ENCODE measurements around the gene FCHSD2. TPM values are rescaled to one million over a fixed set of nuclear protein-coding genes. Genes with fewer than 3 reads are reported as not detected.
"Not testable (repeated sequence)": the region's sequence is repeated elsewhere in the genome, so short reads cannot be mapped to it uniquely, and the experiment has no call there.

FCHSD2 gene
- total RNA-seq, 2 donors from 2014 or later, result 14.0 to 17.6 TPM

GRCh38 chr11:73137262-73137943 lies 4.7 kb downstream of the FCHSD2 start:
- peak; percentile 50 for TF ChIP-seq CTCF (conservative IDR thresholded peaks at IDR 0.05)
- Mint-ChIP-seq H3K36me3 (ENCODE audit: low read depth) (peaks cover 11% of the 10 kb centered on the region), H3K27me3 (ENCODE audit: insufficient read depth) (peaks cover 8% of the 10 kb centered on the region), H3K9me3 (no peaks in the 10 kb centered on the region), H3K4me1 (peaks cover 15% of the 10 kb centered on the region), H3K27ac (no peak overlapping the region), H3K4me3 (no peak overlapping the region)
- H3K4me1 ChIP-seq (ENCODE audit: control insufficient read depth, insufficient read depth, low read length), result no peaks in the 10 kb centered on the region
- no peak overlapping the region for H3K9ac ChIP-seq (ENCODE audit: extremely low read depth, low read length, poor library complexity, severe bottlenecking)
- H3K27me3 ChIP-seq (ENCODE audit: control insufficient read depth, insufficient read depth, low read length, poor library complexity, severe bottlenecking), result peaks cover 9% of the 10 kb centered on the region
- 95 to 100% methylated on average over 4 to 5 of the region's 5 CpGs for WGBS, 2 experiments (ENCODE audit: insufficient coverage in 1 of 2, insufficient read length in 1 of 2)
- no peak for DNase-seq
- no peak overlapping the region for H3K4me3 ChIP-seq (ENCODE audit: low read length)
- H3K27ac ChIP-seq (ENCODE audit: low read depth, low read length), result no peak overlapping the region
- peaks cover 8% of the 10 kb centered on the region for H3K36me3 ChIP-seq (ENCODE audit: control insufficient read depth, insufficient read depth, low read length)
- no peaks in the 10 kb centered on the region for H3K9me3 ChIP-seq (ENCODE audit: control insufficient read depth, low read length)

GRCh38 chr11:73136722-73137121 lies 5.4 kb downstream of the FCHSD2 start:
- not testable (repeated sequence) for H3K9me3 ChIP-seq (ENCODE audit: control insufficient read depth, low read length); H3K4me1 ChIP-seq (ENCODE audit: control insufficient read depth, insufficient read depth, low read length); H3K4me3 Mint-ChIP-seq; DNase-seq; H3K27me3 ChIP-seq (ENCODE audit: control insufficient read depth, insufficient read depth, low read length, poor library complexity, severe bottlenecking); H3K36me3 ChIP-seq (ENCODE audit: control insufficient read depth, insufficient read depth, low read length); H3K27ac ChIP-seq (ENCODE audit: low read depth, low read length); H3K27me3 Mint-ChIP-seq (ENCODE audit: insufficient read depth); H3K9me3 Mint-ChIP-seq; H3K27ac Mint-ChIP-seq; H3K4me3 ChIP-seq (ENCODE audit: low read length); H3K9ac ChIP-seq (ENCODE audit: extremely low read depth, low read length, poor library complexity, severe bottlenecking)
- Mint-ChIP-seq H3K4me1 (peaks cover 15% of the 10 kb centered on the region), H3K36me3 (ENCODE audit: low read depth) (peaks cover 11% of the 10 kb centered on the region)
- WGBS, 2 experiments (ENCODE audit: insufficient coverage in 1 of 2, insufficient read length in 1 of 2), result 89 to 90% methylated on average over 6 to 8 of the region's 8 CpGs

GRCh38 chr11:73135346-73136284 lies 6.5 kb downstream of the FCHSD2 start:
- H3K27ac ChIP-seq (ENCODE audit: low read depth, low read length), result no peak overlapping the region
- Mint-ChIP-seq H3K4me1 (peaks cover 12% of the 10 kb centered on the region), H3K27me3 (ENCODE audit: insufficient read depth) (peaks cover 5% of the 10 kb centered on the region), H3K4me3 (no peak overlapping the region), H3K9me3 (no peaks in the 10 kb centered on the region), H3K27ac (no peak overlapping the region), H3K36me3 (ENCODE audit: low read depth) (peaks cover 11% of the 10 kb centered on the region)
- TF ChIP-seq CTCF (conservative IDR thresholded peaks at IDR 0.05), result no peak
- H3K27me3 ChIP-seq (ENCODE audit: control insufficient read depth, insufficient read depth, low read length, poor library complexity, severe bottlenecking), result peaks cover 4% of the 10 kb centered on the region
- H3K4me1 ChIP-seq (ENCODE audit: control insufficient read depth, insufficient read depth, low read length), result no peaks in the 10 kb centered on the region
- H3K9me3 ChIP-seq (ENCODE audit: control insufficient read depth, low read length), result no peaks in the 10 kb centered on the region
- DNase-seq, result no peak
- 87% methylated on average over 4 to 5 of the region's 6 CpGs for WGBS, 2 experiments (ENCODE audit: insufficient coverage in 1 of 2, insufficient read length in 1 of 2)
- H3K36me3 ChIP-seq (ENCODE audit: control insufficient read depth, insufficient read depth, low read length), result peaks cover 8% of the 10 kb centered on the region
- H3K4me3 ChIP-seq (ENCODE audit: low read length), result no peak overlapping the region
- no peak overlapping the region for H3K9ac ChIP-seq (ENCODE audit: extremely low read depth, low read length, poor library complexity, severe bottlenecking)

- not testable (repeated sequence) for H3K4me1 Mint-ChIP-seq; H3K36me3 Mint-ChIP-seq (ENCODE audit: low read depth); H3K4me1 ChIP-seq (ENCODE audit: control insufficient read depth, insufficient read depth, low read length); H3K27me3 Mint-ChIP-seq (ENCODE audit: insufficient read depth); H3K27me3 ChIP-seq (ENCODE audit: control insufficient read depth, insufficient read depth, low read length, poor library complexity, severe bottlenecking); H3K36me3 ChIP-seq (ENCODE audit: control insufficient read depth, insufficient read depth, low read length); H3K9ac ChIP-seq (ENCODE audit: extremely low read depth, low read length, poor library complexity, severe bottlenecking); H3K9me3 Mint-ChIP-seq; H3K4me3 Mint-ChIP-seq; H3K4me3 ChIP-seq (ENCODE audit: low read length); DNase-seq; H3K9me3 ChIP-seq (ENCODE audit: control insufficient read depth, low read length); H3K27ac ChIP-seq (ENCODE audit: low read depth, low read length); H3K27ac Mint-ChIP-seq
- WGBS, 2 experiments (ENCODE audit: insufficient coverage in 1 of 2, insufficient read length in 1 of 2), result 92 to 93% methylated on average over 1 to 2 of the region's 2 CpGs
These were observed 9.8 kb downstream of the FCHSD2 start for GRCh38 chr11:73132349-73132748.
